C1 segment of cervical spinal cord (tissue), 14 donors: ENCODE measurements around the gene GPR21.

Experiments used
- DNase-seq, 14 donors: peaks; one replicate each; lab custom pipeline; 2025; lab: John Stamatoyannopoulos, UW

Gene GPR21

GRCh38 chr9:123033352-123033751 is at the start of gene GPR21:
TSS of gene GPR21 (plus strand) at chr9:123033667. CDS start at chr9:123034567, 900 bp downstream.
- DNase-seq: peak in 1 of 14 donors; percentile 29

- no peak for DNase-seq
Observed at GRCh38 chr9:122986010-122986409, 47.5 kb upstream of the GPR21 start.

GRCh38 chr9:122988141-122988540 is 45.3 kb upstream of the GPR21 start:
- DNase-seq: no peak

GRCh38 chr9:122988920-122989621 is 44.4 kb upstream of the GPR21 start:
- no peak for DNase-seq

GRCh38 chr9:122991370-122991830 is 42.1 kb upstream of the GPR21 start:
- DNase-seq: no peak

- no peak for DNase-seq
Observed at GRCh38 chr9:122996586-122996985, 36.9 kb upstream of the GPR21 start.

GRCh38 chr9:122998448-122998847 is 35.0 kb upstream of the GPR21 start:
- DNase-seq: no peak

- no peak for DNase-seq
Observed at GRCh38 chr9:123000371-123001068, 32.9 kb upstream of the GPR21 start.

- no peak for DNase-seq
Observed at GRCh38 chr9:123002754-123003153, 30.7 kb upstream of the GPR21 start.

GRCh38 chr9:123003466-123003865 is 30.0 kb upstream of the GPR21 start:
- no peak for DNase-seq

GRCh38 chr9:123005964-123006363 is 27.5 kb upstream of the GPR21 start:
- DNase-seq: no peak

GRCh38 chr9:123007269-123007668 is 26.2 kb upstream of the GPR21 start:
- DNase-seq: no peak

GRCh38 chr9:123008909-123009308 is 24.6 kb upstream of the GPR21 start:
- DNase-seq: no peak

- DNase-seq: no peak
Observed at GRCh38 chr9:123011380-123011779, 22.1 kb upstream of the GPR21 start.

- DNase-seq: no peak
Observed at GRCh38 chr9:123011878-123012528, 21.5 kb upstream of the GPR21 start.

- no peak for DNase-seq
Observed at GRCh38 chr9:123016631-123017030, 16.8 kb upstream of the GPR21 start.

- DNase-seq: no peak
Observed at GRCh38 chr9:123020796-123021195, 12.7 kb upstream of the GPR21 start.

GRCh38 chr9:123026425-123026824 is 7.0 kb upstream of the GPR21 start:
- DNase-seq: no peak

- no peak for DNase-seq
Observed at GRCh38 chr9:123027517-123027916, 6.0 kb upstream of the GPR21 start.

- no peak for DNase-seq
Observed at GRCh38 chr9:123028136-123028535, 5.3 kb upstream of the GPR21 start.

- no peak for DNase-seq
Observed at GRCh38 chr9:123028973-123029372, 4.5 kb upstream of the GPR21 start.

GRCh38 chr9:123031963-123032362 is 1.5 kb upstream of the GPR21 start:
- DNase-seq: no peak
